Measurements from ENCODE around the gene EHMT1.

GRCh38 chr9:137639303-137640051 is 20.7 kb downstream of the EHMT1 start:
- TF ChIP-seq POLR2AphosphoS5 (IDR thresholded peaks at IDR 0.05; ENCODE audit: low read depth, low read length), result no peak
- TF ChIP-seq TAF1 (IDR thresholded peaks at IDR 0.05; ENCODE audit: borderline replicate concordance, insufficient read depth, low read length), result no peak
